GM18861 (cell line): ENCODE results near the gene IFITM1.

Experiments
- ATAC-seq: cut with Tn5 transposase; IDR thresholded peaks from one replicate; pipeline ENCODE4 v1.9.1; 2021; ENCODE audit not compliant: unreplicated experiment

Gene IFITM1

DNA sequence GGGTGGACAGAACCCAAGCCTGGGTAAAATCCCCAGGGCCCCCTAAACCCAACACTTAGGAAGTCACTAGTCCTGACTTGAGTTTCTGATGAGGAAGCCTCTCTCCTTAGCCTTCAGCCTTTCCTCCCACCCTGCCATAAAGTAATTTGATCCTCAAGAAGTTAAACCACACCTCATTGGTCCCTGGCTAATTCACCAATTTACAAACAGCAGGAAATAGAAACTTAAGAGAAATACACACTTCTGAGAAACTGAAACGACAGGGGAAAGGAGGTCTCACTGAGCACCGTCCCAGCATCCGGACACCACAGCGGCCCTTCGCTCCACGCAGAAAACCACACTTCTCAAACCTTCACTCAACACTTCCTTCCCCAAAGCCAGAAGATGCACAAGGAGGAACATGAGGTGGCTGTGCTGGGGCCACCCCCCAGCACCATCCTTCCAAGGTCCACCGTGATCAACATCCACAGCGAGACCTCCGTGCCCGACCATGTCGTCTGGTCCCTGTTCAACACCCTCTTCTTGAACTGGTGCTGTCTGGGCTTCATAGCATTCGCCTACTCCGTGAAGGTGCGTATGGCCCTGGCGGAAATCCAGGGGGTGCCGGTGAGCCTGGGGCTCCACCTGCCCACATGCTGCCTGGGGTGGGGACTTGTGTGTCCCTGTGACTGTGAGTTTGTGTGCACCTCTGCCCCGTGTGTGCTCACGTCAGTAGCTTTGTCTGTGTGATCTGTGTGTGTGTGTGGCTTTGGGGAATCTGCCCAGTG is at the start of gene IFITM1:
IFITM1 (plus strand) TSS at position 254 of the 767 bp plus-strand sequence; CDS start at position 385, 131 bp downstream.
- peak; percentile 20 for ATAC-seq

DNA sequence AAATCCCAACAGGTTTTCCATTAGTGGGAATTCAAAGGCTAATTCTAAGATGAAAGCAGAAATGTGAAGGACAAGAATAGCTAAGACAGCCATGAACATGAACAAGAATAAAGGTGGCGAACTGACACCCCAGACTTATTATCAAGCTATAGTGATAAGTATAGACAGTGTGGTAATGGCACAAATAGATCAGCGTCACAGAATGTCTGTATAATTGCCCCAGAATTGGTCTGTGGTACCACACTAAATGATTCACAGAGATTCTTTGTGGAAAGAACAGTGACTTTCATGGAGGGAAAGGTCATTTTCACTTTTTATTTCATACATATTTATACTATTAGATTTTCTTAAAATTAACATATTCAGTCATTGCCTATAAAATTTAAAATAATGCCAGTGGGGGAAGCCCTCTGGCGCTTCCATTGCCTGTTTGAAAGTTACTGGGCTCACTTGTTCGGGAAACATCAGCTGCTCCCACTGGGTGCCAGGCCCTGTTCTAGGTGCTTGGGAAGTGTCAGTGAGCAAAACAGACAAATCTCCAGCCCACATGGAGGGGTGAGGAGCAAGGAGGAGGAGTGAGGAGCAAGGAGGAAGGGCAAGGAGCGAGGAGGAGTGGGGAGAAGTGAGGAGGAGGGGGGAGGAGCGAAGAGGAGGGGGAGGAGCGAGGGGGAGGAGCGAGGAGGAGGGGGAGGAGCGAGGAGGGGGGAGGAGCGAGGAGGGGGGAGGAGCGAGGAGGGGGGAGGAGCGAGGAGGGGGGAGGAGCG is 47.0 kb upstream of the IFITM1 start:
- ATAC-seq: no peak

DNA sequence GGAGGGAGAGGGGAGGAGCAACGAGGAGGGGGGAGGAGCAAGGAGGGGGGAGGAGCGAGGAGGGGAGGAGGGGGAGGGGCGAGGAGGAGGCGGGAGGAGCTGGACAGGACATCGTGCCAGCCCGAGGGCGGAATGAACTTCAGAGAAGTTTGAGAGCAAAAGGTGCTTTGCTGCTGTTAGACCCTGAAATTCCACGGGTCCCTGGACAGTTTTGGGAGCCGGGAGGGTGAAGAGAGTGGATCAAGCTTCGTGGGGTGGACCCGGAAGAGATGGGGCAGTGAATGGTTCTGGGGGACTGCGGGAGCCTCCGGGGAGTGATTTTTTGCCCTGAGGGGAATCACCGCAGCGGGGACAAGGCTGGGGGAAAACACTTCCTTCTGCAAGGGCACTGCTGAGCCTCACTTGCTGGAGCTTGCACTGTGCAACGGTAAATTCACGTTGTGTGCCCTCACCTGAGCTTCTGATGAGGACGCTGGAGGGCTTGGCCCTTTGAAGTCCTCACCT is 46.3 kb upstream of the IFITM1 start:
- ATAC-seq: no peak

DNA sequence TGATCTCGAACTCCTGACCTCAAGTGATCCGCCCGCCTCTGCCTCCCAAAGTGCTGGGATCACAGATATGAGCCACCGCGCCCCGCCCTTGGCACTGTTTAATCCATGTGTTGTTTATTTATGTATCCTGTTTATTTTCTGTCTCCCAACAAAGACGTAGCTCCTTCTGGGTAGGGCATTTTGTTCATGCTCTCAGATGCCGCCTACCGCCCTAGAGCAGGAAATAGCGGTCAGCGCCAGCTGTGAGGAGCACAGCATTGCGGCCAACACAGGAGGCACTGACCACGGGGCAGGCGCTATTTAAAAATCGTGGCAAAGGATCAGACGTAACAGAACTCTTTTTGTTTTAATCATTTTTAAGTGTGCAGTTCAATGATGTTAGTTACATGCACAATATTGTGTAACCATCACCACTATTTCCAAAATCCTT is 45.1 kb upstream of the IFITM1 start:
- peak; percentile 31 for ATAC-seq

DNA sequence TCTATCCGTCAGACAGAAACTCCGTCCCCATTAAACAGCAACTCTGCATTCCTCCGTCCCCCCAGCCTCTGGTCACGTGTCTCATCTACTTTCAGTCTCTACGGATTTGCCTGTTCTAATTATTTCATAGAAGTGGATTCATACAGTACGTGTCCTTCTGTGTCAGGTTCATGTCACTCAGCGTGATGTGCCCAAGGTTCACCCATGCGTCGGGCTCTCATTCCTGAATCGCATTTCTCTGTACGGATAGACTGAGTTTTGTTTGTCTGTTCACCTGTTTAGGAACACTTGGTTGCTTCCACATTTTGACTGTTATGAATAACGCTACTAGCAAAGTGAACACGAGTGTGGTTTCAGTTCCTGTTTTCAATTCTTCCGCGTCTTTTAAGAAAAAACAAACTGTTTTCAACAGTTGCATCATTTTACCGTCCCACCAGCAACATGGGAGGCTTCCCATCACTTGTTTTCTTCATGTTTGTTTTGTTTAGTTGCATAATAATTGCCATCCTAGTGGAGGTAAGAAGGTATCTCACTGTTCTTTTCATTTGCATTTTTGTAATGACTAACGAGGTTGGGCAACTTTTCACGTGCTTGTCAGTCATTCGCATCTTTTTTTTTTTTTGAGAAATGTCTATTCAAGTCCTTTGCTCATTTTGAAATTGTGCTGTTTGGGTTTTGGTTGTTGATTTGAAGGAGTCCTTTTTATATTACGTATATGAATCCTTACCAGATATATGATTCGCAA is 44.5 kb upstream of the IFITM1 start:
- ATAC-seq: peak; percentile 67

DNA sequence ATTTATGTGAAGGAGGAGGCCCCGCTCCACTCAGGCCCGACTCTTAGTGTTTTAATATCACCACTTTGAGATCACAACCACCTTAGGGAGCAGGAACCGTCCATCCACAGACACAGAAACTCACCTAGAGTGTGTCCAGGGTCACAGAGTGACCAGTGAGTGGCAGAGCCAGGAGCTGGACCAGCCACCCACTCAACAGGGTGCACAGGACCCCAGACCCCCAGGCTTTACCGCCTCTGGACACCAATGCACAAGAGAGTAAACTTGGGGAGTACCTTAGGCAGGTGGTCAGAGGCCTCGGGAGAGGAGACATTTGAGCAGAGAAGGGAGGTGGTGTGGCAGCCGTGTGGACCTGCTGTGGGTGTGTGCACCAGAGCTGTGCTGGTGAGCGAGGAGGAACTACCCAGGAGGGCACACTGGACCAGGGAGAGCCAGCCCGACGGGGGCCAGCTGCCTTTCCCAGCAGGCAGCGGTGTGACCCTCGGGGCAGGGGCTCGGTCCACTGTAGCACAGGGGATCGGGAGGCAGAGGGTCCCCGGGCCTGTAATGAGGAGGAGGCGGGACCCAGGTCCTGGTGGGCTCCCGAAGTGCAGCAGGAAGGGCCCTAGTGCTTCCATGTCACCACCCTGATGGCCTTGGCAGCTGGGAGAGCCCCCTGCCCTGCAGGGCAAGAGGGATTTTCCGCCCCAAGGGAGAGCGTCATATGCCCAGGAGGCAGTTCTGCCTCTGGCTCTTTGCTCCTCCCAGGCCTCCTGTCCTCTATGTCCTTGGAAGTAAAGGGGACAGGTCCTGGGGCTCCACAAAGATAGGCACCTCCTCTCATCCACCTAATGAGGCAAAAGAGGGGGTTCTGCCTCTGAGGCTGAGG is 43.2 kb upstream of the IFITM1 start:
- ATAC-seq: no peak

DNA sequence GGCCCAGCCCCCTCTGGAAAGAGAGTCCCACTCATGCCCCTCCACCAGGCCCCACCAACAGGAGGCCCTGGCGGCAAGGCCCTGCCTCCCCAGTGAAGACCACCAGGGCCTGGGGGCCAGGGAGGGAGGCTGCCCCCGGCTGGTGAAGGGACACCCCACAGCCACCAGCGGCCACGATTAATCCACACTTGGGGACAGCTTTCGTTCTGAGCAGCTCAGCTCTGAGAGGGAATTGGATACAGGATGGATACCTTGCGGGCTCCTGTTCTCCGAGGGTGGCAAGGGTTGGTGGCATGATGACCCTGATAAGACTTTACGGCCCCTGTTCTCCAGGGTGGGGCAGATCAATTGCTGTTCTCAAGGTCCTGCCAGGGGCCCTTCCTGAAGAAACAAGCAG is 42.5 kb upstream of the IFITM1 start:
- ATAC-seq: no peak

DNA sequence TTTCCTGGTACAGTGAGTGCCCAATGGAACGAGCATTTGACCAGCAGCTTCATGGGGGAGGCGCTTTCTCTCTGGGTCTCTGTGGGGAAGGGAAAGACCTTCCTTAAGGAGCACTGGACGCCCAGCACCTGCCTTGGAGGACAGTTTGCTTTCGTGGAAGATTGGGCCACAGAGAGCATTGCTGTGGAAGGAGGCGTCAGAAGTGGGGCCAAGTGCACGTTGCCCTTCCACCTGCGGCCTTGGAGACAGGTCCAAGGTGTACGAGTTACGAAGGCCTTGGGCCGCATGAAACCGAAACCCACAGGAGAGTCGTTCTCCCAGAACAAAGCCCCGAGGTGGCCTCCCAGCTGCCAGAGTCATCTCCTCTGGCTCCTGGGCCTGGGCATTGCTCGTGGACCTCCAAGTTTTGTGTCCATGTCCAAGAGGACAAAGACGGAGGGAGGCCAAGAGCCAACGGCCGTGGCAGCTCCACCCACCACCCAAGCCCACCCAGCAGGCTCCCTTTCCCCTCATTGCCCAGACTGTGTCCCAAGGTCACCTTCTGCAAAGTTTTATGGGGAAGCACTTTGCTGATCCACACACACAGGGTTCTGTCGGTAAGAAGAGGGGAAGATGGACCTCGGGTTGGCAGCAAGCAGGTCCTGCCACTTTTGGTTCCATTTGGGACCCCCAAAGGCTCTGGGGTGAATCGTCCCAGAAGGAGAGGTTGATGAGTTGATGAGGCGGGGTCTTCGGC is 41.5 kb upstream of the IFITM1 start:
- ATAC-seq: no peak

DNA sequence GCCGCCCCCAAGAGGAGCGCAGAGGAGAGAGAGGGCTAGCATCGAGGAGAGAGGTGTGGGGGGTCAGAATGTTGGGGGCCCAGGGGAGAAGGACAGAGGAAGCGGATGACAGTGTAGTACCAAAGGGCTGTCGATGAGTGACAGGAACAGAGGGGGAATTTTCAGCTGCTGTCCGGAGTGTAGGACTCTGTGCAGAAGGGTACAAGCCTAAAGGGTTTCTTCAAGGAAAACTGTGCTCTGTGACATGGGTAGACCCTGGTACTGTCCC is 41.0 kb upstream of the IFITM1 start:
- no peak for ATAC-seq

DNA sequence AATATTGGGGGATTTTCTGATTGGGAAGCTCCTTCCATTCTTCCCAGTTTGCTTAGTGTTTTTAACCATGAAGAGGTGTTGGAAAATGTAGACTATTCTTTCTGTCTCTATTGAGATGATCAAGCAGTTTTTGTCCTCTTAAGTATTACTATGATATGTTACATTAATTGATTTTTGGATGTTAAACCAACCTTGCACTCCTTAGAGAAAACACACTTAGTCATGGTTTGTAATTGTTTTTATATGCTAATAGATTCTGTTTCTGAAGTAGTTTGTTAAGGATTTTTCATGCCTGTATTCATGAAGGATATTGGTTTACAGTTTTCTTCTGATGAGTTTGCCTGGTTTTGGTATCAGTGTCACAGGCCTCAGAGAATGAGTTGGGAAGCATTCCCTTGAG is 37.6 kb upstream of the IFITM1 start:
- ATAC-seq: no peak

DNA sequence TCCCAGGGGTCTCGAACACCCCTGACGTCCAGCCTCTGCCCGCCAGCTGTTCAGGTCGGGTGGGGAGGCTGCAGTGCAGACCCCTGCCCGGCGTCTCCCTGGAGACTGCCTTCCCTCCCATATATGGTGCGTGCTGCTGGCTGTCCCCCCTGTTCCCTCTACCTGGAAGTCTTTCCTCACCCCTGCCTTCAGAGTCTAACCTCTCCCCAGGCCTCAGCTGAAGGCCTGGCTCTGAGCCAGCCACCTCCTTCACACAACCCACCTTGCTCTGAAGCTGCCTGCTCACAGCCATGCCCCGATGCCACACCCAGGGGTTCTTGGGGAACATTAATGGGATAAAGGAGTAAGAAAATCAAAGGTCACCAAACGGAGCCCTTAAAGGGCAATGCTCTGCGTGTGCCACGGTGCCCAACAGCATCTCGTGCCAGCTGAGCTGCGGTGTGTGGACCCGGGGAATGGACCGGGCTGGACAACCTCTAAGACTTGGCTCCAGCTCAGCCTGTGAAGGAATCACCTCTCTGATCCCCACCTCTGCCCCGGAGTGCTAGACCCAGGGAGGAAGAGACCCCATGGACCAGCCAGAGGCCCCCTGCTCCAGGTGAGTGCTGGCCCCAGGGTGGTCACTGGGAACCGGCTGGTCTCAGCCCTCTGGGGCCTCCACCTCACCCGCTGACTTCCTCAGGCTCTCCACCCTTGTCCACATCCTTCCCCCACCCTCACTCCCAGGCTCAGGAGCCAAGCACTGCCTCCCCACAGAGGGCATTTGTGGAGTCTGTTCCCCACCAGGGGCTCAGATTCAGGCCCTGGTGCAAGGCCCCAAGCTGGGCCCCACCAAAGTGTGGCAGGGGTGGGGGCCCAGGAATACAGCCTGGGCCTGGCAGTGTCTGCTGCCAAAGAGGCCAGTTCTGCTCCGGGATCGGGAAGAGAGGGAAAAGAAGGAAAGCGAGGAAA is 35.6 kb upstream of the IFITM1 start, which contains the start of gene NLRP6:
NLRP6 (plus strand) TSS at position 407 of the 951 bp plus-strand sequence; CDS start at position 570, 163 bp downstream.
- no peak for ATAC-seq

DNA sequence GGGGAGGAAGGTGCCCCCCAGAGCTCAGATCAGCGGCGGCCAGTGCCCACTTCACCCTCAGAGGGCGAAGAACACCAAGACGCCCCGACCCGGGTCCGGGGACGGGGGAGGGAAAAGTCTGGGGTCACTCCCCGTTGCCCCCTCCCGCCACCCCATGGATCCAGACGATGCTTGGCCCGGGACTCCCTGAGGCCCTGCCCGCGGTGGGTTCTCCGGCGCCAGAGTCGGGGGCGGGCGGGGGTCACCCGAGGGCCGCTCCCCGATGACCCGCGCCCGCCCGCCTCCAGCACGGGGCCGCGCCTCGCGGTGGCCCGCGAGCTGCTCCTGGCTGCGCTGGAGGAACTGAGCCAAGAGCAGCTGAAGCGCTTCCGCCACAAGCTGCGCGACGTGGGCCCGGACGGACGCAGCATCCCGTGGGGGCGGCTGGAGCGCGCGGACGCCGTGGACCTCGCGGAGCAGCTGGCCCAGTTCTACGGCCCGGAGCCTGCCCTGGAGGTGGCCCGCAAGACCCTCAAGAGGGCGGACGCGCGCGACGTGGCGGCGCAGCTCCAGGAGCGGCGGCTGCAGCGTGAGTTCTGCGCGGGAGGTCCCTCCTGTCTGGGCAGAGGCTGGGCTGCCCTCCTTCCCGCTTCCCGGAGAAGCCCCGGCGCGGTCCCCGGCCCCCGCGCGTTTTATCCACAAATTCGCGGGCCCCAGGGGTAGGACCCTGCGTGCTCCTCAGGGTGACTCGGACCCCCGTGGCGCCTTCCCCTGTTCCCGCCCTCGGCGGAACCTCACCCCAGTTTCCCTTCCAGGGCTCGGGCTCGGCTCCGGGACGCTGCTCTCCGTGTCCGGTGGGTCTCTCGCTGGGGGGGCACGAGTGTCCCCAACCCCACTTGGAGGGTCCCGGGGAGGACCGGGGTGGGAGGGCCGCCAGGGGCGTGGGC is 34.5 kb upstream of the IFITM1 start:
- ATAC-seq: no peak

DNA sequence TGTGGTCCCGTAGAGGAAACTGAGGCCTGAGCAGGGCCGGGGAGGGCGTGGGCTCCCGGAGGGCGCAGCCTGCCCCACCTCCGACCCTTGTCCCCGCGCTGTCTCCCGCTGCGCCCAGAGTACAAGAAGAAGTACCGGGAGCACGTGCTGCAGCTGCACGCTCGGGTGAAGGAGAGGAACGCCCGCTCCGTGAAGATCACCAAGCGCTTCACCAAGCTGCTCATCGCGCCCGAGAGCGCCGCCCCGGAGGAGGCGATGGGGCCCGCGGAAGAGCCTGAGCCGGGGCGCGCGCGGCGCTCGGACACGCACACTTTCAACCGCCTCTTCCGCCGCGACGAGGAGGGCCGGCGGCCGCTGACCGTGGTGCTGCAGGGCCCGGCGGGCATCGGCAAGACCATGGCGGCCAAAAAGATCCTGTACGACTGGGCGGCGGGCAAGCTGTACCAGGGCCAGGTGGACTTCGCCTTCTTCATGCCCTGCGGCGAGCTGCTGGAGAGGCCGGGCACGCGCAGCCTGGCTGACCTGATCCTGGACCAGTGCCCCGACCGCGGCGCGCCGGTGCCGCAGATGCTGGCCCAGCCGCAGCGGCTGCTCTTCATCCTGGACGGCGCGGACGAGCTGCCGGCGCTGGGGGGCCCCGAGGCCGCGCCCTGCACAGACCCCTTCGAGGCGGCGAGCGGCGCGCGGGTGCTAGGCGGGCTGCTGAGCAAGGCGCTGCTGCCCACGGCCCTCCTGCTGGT is 33.7 kb upstream of the IFITM1 start:
- ATAC-seq: no peak

DNA sequence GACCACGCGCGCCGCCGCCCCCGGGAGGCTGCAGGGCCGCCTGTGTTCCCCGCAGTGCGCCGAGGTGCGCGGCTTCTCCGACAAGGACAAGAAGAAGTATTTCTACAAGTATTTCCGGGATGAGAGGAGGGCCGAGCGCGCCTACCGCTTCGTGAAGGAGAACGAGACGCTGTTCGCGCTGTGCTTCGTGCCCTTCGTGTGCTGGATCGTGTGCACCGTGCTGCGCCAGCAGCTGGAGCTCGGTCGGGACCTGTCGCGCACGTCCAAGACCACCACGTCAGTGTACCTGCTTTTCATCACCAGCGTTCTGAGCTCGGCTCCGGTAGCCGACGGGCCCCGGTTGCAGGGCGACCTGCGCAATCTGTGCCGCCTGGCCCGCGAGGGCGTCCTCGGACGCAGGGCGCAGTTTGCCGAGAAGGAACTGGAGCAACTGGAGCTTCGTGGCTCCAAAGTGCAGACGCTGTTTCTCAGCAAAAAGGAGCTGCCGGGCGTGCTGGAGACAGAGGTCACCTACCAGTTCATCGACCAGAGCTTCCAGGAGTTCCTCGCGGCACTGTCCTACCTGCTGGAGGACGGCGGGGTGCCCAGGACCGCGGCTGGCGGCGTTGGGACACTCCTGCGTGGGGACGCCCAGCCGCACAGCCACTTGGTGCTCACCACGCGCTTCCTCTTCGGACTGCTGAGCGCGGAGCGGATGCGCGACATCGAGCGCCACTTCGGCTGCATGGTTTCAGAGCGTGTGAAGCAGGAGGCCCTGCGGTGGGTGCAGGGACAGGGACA is 32.9 kb upstream of the IFITM1 start:
- no peak for ATAC-seq

DNA sequence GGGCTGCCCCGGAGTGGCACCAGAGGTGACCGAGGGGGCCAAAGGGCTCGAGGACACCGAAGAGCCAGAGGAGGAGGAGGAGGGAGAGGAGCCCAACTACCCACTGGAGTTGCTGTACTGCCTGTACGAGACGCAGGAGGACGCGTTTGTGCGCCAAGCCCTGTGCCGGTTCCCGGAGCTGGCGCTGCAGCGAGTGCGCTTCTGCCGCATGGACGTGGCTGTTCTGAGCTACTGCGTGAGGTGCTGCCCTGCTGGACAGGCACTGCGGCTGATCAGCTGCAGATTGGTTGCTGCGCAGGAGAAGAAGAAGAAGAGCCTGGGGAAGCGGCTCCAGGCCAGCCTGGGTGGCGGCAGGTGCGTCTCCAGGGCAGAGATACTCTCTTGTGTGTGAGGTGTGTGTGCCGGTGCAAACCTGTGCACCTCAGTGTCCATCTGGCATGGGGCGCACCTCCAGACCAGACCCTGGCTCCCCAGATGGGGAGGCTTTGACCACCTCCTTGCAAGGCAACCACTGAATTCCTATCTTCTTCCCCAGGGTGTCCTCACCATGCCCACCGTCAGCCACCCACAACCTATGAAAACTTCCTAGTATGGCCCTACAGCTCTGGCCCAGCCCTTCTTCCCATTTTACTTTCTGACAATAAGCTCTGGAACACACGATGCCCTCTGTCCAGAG is 32.2 kb upstream of the IFITM1 start:
- ATAC-seq: no peak

DNA sequence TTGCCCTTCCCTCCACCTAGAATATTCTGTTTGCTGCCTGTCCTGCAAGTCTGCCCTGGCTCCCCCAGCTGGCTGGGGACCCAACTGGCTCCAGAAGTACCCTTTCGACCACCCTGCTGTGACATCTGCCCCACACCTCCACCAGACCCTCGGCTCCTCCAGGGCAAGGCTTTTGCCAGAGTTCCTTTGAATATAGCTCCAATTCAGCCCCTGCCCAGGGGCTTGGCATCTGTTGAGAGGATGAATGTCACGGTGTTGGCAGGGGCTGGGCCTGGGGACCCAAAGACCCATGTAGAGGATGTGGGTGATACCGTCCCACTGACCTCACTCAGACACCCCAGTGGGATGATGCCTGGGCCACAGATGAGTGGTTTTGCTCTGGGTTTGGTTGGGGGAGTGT is 31.7 kb upstream of the IFITM1 start:
- ATAC-seq: no peak
